Measurements from ENCODE around the gene TNFSF10.

Gene TNFSF10

GRCh38 chr3:172553526-172554252, 30.5 kb upstream of the TNFSF10 start:
- no peak for ATAC-seq
- no peak for TF ChIP-seq ZNF8 (CRISPR knock-in tag; IDR thresholded peaks at IDR 0.05)
- TF ChIP-seq ZC3H10 (CRISPR knock-in tag; IDR thresholded peaks at IDR 0.05) = no peak
- no peak for TF ChIP-seq ESRRG (CRISPR knock-in tag; IDR thresholded peaks at IDR 0.05)
- no peak for TF ChIP-seq RARB (CRISPR knock-in tag; IDR thresholded peaks at IDR 0.05)
- TF ChIP-seq CREB5 (CRISPR knock-in tag; IDR thresholded peaks at IDR 0.05; ENCODE audit: low read depth) = no peak
- no peak for TF ChIP-seq ZFP3 (CRISPR knock-in tag; IDR thresholded peaks at IDR 0.05)
- TF ChIP-seq BACH2 (CRISPR knock-in tag; IDR thresholded peaks at IDR 0.05; ENCODE audit: borderline replicate concordance) = no peak
- TF ChIP-seq ZNF565 (CRISPR knock-in tag; conservative IDR thresholded peaks at IDR 0.05; ENCODE audit: low read depth) = no peak
- no peak for TF ChIP-seq CSRNP3 (CRISPR knock-in tag; IDR thresholded peaks at IDR 0.05)
- TF ChIP-seq CSDC2 (CRISPR knock-in tag; IDR thresholded peaks at IDR 0.05) = no peak
- no peak for TF ChIP-seq SNAI2 (CRISPR knock-in tag; IDR thresholded peaks at IDR 0.05)
- no peak for TF ChIP-seq TCF4 (CRISPR knock-in tag; IDR thresholded peaks at IDR 0.05; ENCODE audit: borderline replicate concordance)
- no peak for TF ChIP-seq PATZ1 (CRISPR knock-in tag; IDR thresholded peaks at IDR 0.05; ENCODE audit: borderline replicate concordance)

GRCh38 chr3:172552607-172553006, 29.4 kb upstream of the TNFSF10 start:
- no peak for TF ChIP-seq RARB (CRISPR knock-in tag; IDR thresholded peaks at IDR 0.05)
- TF ChIP-seq CSDC2 (CRISPR knock-in tag; IDR thresholded peaks at IDR 0.05) = no peak
- no peak for TF ChIP-seq TSHZ2 (CRISPR knock-in tag; IDR thresholded peaks at IDR 0.05)
- no peak for TF ChIP-seq ZNF8 (CRISPR knock-in tag; IDR thresholded peaks at IDR 0.05)
- TF ChIP-seq ZFP30 (CRISPR knock-in tag; IDR thresholded peaks at IDR 0.05) = no peak
- no peak for TF ChIP-seq ZFP3 (CRISPR knock-in tag; IDR thresholded peaks at IDR 0.05)
- TF ChIP-seq ZC3H10 (CRISPR knock-in tag; IDR thresholded peaks at IDR 0.05) = no peak
- TF ChIP-seq PPARA (CRISPR knock-in tag; IDR thresholded peaks at IDR 0.05; ENCODE audit: borderline replicate concordance) = no peak
- no peak for ATAC-seq

GRCh38 chr3:172551874-172552273, 28.6 kb upstream of the TNFSF10 start:
- no peak for ATAC-seq
- TF ChIP-seq POU6F1 (CRISPR knock-in tag; IDR thresholded peaks at IDR 0.05; ENCODE audit: borderline replicate concordance, low read depth) (no peak), ZNF70 (CRISPR knock-in tag; IDR thresholded peaks at IDR 0.05) (no peak), CSDC2 (CRISPR knock-in tag; IDR thresholded peaks at IDR 0.05) (no peak), ZFP3 (CRISPR knock-in tag; IDR thresholded peaks at IDR 0.05) (no peak), ESRRG (CRISPR knock-in tag; IDR thresholded peaks at IDR 0.05) (no peak), CSRNP3 (CRISPR knock-in tag; IDR thresholded peaks at IDR 0.05) (no peak), ISL1 (CRISPR knock-in tag; IDR thresholded peaks at IDR 0.05) (no peak), CREB5 (CRISPR knock-in tag; IDR thresholded peaks at IDR 0.05; ENCODE audit: low read depth) (no peak), ZC3H10 (CRISPR knock-in tag; IDR thresholded peaks at IDR 0.05) (no peak), GLIS3 (CRISPR knock-in tag; IDR thresholded peaks at IDR 0.05) (no peak), PPARA (CRISPR knock-in tag; IDR thresholded peaks at IDR 0.05; ENCODE audit: borderline replicate concordance) (no peak), RARB (CRISPR knock-in tag; IDR thresholded peaks at IDR 0.05) (no peak)
